ENCODE results near the gene G3BP2.
"Not testable (repeated sequence)": the region's sequence is repeated elsewhere in the genome, so short reads cannot be mapped to it uniquely, and the experiment has no call there.

The G3BP2 gene

GRCh38 chr4:75673027-75673958, at the start of gene G3BP2:
Gene G3BP2 (minus strand): TSS chr4:75673411. CDS start chr4:75662025, 11,386 bp downstream.
- DNase-seq: peak; percentile 94

DNA sequence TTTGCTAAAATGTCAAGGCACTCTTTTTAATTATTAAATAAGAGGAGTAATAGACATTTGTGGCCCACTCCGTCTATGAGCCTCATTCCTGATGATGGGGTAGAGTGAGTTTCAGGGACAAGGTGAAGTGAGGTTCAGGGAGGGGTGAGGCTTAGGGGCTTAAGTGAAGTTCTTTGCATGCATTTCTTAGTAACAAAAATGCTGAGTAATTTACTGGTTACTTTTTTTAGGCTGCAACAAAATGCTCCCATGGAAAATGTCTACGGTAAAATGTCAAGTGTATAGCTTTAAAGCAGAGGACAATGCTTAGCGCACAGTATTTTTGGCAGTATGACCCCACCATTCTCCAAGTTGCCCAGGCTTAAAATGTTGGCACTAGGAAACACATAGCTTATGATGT, 49.2 kb upstream of the G3BP2 start:
- DNase-seq: no peak

DNA sequence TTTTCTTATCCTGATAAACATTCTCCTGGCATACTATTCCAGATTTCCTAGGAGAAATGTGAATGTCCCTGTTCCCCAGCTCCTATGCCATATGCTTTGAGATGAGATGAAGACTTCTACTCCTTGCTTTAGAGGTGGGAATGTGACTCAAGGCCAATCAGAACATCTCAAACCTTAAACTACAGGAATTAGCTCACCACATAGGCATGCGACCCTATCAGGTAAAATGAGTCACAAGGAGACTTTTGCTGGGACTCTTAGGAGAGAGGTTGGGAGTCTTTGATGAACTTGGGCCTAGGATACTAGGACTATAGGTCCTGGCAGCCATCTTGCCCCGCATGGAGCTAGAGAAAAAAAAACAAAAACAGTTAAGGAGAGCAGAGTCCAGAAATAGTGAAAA, 45.3 kb upstream of the G3BP2 start:
- DNase-seq: peak; percentile 31

- DNase-seq: no peak
These were observed 44.2 kb upstream of the G3BP2 start for GRCh38 chr4:75717408-75717807.

- DNase-seq: not testable (repeated sequence)
These were observed 42.8 kb upstream of the G3BP2 start for GRCh38 chr4:75716054-75716453.

DNA sequence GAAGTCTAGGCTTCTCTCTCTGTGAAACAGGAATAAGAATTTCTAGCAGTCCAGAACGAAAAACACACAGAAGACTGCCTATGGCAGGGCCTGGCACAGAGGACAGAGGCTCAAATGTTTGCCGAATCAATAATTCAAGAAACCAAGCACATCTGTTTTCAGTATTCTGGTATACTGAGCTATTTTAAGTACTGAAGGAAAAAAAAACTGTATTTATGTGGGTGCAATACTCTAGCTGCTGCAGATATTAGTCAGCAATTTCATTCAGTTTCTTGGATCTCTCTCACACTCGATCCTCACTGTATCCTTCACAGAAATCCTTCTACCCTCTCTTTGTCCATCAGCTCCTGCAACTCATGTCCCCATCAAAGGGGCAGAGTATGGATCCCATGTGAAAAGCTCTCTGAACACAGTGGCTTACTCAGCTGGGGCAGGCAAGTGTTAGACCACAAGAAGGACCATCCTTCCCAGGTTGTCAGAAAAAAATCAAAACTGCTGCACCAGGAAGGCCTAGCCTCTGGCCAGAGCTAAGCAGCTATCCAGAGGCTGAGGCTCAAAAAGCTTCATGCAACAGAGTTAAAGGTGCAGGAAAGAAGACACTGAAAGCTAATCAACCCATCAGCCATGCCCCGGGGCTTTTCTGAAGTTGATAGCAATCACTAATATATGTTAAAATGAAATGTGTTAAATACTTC, 42.0 kb upstream of the G3BP2 start:
- DNase-seq: no peak

- no peak for DNase-seq
These were observed 41.5 kb upstream of the G3BP2 start for GRCh38 chr4:75714704-75715103.

DNA sequence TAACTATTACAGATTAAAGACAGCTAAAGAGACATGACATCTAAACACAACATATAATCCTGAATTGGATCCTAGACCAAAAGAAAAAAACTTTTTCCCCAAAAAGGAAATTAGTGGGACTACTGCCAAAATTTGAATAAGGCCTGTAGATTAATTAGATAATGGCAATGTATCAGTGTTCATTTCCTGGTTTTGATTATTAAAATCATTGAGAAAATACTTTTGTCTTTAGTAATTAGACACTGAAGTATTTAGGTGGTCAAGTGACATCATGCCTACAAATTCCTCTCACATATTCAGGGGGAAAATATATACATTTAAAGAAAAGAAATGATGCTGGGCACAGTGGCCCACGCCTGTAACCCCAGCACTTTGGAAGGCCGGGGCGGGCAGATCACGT, 40.8 kb upstream of the G3BP2 start:
- DNase-seq: no peak

DNA sequence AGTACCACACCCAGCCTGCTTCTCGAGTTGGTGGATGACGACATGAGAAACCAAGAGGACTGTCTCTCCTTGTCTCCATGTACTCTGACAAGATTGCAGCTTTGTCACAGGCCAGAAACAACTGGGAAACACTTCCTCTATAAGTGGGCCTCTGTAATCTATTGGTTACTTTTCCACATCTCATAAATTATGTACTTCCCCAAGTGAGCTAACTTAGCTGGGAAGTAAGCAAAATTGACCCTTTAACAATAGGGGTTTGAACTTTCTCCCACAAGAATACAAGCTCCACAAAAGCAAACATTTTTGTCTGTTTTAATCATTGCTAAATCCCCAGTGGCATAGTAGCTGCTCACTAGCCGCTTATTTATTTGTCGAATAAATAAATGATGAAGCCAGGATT, 37.0 kb upstream of the G3BP2 start:
- DNase-seq: no peak

- DNase-seq: no peak
These were observed 35.0 kb upstream of the G3BP2 start for GRCh38 chr4:75708218-75708691.

GRCh38 chr4:75705198-75705977, 32.2 kb upstream of the G3BP2 start:
- DNase-seq: no peak

DNA sequence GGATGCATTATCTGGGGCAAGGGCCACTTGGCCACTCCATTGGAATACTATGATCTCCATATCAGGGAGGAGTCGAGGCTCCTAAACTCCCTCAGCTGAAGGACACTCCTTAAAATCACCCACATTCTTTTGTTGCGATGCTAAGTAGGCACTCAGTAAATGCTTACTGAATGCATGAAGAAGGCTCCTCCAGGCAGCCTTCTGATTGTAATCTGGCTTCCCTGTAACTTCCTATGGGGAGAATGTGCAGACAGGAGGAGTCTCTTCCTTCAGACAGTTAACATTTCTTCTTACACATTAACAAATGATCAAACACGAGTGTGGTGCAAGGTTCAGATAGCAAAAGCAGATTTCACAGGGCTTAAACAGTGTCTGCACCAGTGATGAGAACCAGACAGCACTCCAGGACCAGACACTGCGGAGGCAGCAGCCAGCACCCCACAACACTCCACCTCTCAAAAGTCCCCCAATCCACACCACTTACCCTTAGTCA, 29.8 kb upstream of the G3BP2 start:
- DNase-seq: peak; percentile 11

DNA sequence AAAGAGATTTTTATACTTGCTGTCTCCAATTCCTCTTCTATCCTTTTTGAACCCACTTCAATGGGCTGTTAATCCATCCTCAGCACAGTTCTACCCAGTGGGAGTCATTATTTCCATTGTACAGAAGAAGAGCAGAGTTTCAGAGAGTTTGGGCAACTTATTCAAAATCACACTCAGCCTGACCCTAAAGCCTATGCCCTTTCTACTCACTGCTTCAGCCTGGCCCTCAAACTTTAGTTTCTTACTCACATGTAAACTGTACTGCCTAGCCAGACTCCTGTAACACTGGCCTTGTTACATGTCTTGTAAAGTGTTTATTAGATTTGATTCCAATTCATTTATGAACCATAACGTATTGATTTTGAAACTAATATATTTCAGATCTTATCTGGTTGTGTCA, 26.1 kb upstream of the G3BP2 start:
- DNase-seq: no peak

DNA sequence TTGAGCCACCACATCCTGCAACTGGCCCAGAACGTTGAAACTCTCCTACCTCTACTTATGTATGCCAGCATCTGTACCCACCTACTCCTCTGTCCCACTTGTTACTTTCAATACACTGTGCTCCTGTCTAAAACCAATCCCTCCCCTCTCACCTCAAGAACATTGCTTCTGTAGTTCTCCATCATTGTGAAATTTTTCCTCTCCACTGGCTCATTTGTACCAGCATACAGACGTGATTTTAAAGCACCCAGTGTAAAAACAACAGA, 25.7 kb upstream of the G3BP2 start:
- no peak for DNase-seq

- no peak for DNase-seq
These were observed 25.2 kb upstream of the G3BP2 start for GRCh38 chr4:75698162-75698962.

DNA sequence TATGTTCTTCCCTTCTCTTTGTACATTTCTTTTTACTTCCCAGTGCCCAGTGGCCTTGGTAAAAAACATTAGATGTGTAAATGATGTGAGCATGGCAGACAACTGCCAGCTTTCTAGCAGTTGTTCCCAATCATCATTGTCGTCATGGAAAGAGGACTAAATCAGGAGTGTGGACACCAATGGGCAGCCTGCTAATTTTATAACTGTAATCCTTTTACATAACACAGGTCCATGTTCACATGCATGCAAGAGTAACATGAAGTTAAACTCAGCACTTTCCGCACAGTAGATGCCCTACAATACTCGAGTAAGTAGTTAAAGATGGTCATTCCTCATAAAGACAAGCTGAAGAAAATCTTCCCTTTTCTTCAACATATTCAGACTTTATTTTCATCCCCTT, 23.4 kb upstream of the G3BP2 start:
- no peak for DNase-seq

GRCh38 chr4:75696071-75696470, 22.9 kb upstream of the G3BP2 start:
- DNase-seq: no peak

DNA sequence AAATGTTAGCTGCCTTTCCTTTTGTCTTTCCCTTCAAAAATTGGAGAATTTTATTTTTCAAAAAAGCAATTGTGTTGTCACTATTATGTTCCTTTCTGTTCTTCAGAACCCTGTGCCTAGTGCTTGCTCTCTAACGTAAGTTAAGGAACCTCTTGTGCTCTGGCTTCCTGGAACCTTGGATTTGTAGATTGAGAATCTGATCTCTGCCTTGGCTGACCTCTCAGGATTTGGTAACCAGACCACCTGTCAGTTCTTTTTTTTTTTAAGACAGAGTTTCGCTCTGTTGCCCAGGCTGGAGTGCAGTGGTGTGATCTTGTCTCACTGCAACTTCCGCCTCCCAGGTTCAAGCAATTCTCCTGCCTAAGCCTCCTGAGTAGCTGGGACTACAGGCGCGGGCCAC, 18.9 kb upstream of the G3BP2 start:
- not testable (repeated sequence) for DNase-seq

- not testable (repeated sequence) for DNase-seq
These were observed 13.9 kb upstream of the G3BP2 start for GRCh38 chr4:75687125-75687524.

DNA sequence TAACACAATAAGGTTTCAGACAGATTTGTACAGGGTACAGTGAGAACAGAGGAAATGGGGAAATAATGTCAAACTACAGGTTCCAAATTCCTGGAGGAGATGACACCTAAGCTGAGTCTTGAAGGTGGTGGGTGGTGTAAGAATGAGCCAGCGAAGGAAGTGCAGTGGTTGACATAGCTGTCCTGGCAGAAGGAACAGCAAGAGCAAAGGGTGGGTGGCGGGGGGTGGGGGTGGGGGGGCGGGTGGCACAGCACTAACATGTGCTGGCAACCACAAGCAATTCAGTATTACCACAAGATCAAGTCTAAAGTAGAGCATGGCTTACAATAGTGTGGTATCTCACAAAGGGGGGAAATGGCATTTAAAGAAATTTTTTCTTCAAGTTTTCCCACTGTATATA, 13.1 kb upstream of the G3BP2 start:
- DNase-seq: no peak

- DNase-seq: no peak
These were observed 12.5 kb upstream of the G3BP2 start for GRCh38 chr4:75685546-75686189.
